Inferior parietal cortex (tissue), 1 donor: Measurements from ENCODE around the gene SUMO1.

Experiments
- DNase-seq: peaks from one replicate; pipeline ENCODE4 v3.0.0-alpha.2; 2016; ENCODE audit errors: extremely low spot score

The SUMO1 gene

DNA sequence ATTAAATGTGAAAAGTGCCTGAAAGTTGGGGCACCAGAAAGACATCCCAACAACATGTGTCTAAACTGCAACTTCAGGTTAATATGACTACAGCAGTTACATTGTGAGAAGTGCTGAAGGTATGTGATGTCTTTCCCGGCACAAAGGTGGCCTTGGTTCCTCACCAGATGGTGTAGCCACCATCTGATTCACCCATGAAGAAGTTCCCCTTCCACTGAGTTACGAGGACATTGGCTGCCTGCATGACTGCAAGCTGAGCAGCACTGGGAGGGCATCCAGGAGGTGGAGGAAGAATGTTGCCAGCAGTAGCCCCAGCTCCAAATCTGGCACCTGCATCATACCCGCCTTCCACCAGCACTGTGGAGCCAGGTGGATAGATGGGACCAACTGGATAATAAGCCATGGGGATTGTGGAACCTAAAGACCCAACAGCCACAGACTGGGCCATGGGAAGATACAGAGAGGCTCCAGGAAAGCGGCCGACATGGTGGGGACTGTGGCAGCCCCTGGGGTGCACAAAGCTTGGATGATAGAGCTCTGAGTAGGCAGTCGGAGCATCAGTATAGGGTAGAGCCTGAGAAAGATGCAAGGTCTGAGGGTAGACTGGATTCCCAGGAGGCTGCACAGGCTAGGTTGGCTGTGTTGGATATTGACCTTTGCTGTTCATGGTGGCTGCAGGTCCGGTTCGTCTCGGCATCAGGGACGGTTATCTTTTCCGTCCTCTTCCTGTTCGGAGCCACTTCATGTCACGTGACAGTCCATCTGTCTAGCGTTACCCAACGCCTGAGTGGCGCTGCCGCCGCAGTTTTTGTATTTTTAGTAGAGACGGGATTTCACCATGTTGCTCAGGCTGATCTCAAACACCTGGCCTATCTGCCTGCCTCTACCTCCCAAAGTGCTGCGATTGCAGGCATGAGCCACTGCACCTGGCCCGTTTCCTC is 36.9 kb downstream of the SUMO1 start:
- no peak for DNase-seq

DNA sequence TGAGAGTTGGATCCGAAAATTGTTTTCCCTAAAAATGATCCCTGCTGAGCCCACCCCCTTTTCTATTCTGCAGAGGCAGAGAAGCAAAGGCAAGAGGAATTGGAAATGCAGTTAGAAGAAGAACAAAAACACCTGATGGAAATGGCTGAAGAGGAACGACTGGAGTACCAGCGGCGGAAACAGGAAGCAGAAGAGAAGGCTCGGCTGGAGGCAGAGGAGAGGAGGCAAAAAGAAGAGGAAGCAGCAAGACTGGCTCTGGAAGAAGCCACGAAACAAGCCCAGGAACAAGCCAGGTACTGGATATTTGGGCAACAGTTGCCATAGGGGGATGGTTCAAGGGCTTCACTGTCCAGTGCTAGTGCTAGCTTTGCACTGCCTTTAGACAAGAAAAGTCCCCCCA is 41.7 kb downstream of the SUMO1 start:
- DNase-seq, result no peak

DNA sequence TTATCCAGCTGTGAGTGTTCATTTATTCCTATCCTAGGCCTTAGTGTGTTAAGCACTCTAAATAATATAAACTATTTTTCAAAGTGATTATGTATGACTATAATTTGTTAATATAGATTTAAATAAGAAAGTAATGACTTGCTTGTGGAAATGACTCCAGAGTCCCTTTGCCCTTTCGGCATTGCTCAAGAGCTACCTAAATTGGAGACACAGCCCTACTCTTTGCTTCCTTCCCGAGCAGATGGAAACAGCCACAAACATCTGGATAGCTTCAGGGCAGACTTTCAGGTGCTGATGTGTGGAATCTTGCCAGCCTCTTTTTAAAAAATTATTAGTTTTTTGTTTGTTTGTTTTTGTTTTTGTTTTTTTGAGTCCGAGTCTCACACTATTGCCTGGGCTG is 44.0 kb downstream of the SUMO1 start:
- DNase-seq, result no peak

DNA sequence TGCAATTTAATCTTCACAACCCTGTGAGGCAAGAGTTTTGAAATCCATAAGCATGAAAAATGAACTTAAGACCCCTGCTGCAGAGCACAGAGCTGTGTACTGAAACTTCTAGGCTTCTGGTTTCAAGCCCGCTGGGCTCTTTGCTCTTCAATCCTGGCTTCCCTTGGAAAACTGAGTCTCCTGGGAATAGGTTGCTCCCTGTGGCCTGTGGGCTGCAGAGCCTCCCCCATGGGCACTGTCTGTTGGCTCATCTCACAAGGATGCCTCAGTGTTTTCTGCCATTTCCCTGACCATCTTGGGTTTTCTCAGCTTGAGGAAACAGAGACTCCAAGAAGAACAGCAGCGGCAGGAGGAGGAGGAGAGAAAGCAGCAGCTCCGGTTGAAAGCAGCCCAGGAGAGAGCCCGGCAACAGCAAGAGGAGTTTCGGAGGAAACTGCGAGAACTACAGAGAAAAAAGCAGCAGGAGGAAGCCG is 44.5 kb downstream of the SUMO1 start:
- DNase-seq, result no peak

DNA sequence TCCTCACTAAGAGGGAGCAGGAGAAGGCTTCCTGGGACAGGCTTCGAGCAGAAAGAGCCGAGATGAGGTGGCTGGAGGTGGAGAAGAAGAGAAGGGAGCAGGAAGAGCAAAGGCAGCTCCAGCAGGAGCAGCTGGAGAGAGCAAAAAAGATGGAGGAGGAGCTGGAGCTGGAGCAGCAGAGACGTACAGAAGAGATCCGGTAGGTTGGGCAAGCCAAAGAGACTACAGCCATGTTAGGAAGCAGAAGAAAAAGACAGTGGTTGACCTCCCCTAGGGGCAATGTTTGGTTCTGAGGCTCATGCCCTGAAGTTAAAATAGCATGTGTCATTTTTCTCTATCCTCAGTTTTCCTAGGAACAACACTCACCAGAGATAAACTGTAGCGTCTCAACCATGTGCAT is 45.1 kb downstream of the SUMO1 start:
- DNase-seq, result no peak

DNA sequence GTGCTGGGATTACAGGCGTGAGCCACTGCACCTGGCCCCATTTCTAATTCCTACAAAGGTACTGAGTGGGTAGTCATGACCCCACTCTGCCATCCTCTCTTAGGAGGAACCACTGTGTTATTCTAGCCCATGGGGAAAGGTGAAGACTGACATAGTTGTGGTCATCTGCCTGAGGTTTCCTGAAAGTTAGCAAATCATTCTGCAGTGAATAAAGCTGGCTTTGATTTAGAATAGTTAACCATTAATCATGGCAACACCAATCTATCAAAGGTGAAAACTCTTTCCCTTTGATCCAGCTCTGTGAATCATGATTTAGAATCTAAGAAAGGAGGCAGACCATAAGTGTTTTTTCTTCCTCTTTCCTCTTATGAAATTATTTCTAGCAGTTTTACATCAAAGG is 50.8 kb downstream of the SUMO1 start:
- no peak for DNase-seq

DNA sequence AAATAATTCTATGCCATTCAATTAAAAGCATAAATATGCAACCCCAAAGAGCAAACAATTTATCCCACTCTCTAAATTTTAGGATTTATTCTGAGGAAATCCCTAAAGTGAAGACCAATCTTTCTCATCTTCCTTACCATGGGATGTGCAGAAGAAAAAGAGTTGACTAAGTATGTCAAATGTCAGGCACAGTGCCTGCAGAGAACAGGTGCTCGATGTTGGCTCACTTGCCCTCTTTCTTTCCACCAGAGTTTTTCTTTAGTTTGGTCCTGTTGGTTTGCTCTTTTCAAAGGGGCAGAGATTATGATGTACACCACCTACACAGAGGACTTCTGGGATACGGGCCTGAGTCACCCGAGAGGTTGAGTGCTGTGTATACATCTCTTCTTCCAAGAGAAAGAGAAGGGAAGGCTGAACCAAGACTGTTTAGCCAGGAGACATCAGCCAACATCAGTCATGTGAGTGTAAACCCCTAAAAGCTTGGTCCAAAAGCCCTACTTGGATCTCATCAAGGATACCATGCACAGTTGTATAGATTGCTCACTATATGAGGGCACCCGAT is 51.7 kb downstream of the SUMO1 start:
- no peak for DNase-seq

DNA sequence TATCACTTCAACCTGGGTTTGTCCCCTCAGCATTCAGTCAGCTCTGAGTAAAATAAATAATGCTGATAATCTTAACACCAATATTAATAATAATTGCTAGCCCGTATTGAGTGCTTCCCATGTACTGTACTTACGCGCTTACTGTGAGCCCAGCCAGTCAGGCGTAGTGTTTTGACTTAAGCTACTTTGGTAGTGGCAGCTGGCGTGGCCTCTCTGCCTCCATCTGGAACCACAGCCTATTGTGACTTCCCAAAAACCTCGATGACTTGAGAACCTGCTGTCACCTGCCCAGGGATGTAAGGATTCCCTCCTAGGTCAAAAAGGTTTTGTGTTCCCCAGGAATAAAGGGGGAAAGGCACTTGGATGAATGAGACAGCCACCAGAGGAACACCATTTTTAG is 53.2 kb downstream of the SUMO1 start:
- no peak for DNase-seq

DNA sequence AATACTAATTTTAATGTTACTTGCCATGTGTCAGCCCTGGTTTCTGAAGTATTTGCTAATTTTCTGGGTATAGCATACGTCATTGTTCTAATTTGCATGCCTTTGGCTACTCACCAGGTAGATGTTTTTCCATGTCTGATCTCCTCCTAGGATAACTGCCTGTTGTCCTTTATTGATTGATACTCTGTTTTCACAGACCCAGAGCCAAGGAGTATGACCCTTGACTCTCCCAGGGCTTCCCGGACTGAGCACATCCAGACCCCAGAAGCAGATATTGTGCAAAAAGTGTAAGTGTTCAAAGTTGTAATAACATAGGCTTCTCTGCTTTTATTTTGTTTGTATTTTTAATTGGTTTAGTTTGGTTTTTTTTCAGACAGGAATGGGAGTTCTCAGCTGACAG is 53.8 kb downstream of the SUMO1 start:
- DNase-seq, result no peak

DNA sequence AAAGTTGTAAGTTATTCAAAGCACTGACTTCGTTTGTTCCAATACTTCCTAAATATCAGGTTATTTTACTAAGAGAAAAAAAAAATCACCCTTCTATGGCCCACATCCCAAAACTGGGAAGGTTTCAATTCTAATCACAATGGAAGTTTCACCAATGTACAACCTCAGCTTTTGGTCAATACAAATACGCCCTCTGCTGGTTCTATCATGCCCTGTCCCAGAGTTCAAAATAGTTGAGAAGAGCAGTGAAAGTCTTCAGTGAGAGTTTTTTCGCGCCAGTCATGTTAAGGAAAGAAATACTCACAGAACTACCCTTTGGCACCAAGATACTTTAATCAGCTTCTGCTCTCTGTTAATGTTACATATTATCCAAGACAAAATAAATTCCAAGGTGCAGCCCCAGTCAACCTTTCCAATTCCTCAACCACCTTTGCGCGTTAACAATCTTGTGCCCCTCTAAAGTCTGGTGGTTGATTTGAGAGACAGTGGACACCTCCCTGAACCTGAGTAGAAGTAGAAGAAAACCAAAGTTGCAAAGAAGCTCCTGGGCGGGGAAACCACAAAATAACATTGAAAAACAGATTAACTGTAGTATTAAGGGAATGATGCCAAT is 59.9 kb downstream of the SUMO1 start:
- peak; percentile 91 for DNase-seq

DNA sequence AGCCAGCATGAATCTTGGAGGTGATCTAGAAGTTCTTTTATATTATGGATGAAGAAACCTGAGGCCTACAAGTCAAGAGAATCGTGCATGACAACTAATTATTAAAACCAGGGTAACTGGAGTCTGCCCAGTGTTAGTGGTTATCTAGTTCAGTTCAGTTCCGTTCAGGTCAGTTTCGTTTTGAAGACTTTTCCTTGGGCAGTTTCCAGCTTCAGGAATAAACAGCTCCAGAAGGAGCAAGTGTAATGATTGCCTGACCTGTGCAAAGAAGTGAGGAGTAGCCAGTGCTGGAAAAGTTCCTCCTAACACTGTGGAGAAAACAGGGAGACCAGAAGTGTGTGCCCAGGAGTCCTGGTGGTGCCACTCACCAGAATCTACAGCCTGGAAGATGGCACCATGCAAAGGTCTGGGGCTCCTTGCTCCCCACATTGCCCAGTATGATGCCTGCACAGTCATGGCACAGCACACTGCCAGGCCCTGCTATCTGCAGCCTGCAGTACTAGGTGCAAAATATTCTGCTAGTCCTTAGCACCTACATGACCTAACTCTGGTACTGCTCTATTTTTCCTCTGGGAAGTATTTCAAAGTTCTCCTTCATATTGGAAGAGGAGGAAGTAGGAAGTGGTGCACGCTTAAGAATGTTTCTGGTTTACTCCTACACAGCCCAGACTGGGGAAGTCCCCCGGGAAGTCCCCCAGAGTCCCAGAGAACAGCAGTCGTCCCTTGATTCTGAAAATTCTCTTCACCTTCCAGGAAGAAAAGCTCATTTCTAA is 65.8 kb downstream of the SUMO1 start:
- DNase-seq, result no peak

DNA sequence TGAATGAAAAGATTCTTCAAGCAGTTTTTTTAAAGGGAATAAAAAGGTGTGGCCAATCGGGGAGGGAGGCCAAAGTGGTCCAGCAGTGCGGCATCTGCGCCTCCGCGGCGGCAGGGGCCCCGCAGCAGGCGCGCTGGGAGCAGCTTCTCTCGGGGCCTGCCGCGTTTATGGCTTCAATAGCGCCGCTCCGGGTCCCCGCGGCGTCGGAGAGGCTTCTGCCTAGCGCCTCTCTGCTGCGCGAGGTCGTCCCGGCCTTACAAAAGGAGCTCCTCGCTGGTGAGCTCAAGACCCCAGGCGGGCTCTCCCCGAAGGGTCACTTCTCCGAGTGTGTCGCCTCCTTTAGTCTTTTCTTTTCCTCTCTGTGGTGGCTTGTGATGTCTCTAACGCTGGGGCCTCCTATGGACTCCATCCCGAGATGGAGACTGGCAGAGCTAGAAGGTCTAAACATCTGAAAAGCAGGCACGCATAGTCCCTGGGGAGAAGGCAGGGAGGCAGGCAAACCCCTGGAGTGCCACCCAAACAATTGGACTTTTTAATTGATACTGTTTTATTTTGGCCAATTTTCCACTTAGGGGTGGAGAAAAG is 67.1 kb downstream of the SUMO1 start:
- DNase-seq, result no peak

DNA sequence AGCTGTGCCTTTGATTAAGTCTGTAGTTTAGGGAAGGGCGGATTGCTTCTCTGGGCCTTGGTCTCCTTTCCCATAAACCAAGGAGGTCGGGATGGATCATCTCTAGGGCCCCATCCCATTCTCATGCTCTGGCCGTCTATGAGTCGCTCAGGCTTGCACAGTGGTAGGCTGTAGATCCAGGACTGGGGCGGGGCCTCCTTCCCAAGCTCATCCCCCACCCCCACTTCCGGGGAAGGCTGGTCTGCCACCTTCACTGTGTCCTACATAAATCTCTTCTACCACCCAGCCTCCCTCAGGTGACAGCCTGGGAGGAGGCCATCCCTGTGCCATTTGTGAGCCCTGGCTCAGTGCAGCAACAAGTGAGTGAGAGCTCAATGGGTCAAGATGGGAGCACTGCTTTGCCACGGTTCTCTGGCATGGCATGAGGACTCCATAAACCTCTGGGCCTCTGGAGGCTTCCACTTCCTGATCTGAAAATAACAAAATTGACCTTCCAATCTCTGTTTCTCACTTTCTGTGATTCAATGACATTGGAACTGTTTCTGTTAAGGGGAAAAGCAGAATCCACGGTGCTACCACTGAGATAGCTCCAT is 68.5 kb downstream of the SUMO1 start:
- DNase-seq, result no peak

DNA sequence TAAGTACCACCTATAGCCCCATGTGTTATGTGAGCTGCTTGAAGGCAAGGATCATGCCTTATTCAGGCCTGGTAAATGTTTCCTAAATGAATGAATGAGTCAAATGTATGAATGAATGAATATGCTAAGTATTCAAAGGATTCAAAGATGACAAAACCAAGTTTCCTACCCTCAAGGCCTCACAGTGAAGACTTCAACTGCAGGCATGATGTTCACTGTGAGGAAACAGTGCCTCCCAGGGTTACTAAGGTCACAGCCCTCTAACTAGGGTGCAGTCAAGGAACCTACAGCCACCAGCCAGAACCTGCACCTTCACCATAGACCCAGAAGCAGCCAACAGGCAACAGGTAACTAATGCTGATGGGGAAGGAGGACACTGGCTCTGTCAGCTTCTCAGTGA is 69.3 kb downstream of the SUMO1 start:
- no peak for DNase-seq

DNA sequence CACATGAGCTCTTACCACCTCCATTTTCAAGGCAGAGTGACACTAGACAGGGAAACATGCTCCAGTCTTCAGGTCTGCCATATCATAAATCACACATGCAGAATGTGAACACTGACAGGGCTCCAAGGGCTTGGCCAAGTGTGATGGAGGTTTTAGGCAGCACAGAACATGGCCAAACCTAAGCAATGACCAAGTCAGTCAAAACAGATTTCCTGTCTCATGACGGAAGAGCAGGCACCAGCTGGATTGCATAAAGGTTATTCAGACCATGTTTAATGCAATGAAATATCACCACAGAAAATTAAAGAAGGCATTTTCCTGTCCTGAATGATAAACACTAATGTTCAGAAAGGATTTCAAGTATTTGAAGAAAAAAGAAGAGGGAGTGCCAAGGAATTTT is 72.5 kb downstream of the SUMO1 start:
- no peak for DNase-seq

DNA sequence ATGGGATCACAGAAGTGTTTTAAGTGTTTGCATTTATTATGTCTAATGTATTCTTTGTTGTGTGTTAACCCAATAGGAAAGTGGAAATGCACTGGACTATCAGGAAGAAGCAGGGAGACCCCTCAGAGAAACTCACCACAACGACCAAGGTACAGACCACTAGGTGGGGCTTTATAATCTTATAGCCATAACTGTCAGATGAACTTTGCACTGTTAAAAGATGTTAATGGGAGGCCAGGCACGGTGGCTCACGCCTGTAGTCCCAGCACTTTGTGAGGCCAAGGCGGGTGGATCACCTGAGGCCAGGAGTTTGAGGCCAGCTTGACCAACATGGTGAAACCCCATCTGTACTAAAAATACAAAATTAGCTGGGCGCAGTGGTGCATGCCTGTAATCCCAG is 73.2 kb downstream of the SUMO1 start:
- DNase-seq, result no peak

DNA sequence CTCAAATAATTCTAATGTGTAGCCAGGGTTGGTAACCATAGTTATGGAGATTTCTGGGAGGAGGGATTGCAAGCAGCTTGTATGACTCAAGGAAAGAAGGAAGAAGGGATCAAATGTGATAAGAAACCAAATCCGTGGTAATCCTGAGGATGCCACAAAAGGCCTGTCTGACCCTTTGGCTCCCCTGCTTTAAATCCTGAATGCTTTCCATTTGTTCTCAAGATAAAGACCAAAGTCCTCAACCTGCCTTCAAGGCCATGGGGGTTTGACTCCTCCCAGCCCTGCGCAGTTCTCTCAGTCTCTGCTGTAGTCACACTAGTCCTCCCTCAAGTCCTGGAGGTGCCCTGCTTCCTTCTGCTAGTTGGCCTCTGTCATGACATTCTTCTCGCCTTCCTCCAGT is 74.0 kb downstream of the SUMO1 start:
- no peak for DNase-seq

DNA sequence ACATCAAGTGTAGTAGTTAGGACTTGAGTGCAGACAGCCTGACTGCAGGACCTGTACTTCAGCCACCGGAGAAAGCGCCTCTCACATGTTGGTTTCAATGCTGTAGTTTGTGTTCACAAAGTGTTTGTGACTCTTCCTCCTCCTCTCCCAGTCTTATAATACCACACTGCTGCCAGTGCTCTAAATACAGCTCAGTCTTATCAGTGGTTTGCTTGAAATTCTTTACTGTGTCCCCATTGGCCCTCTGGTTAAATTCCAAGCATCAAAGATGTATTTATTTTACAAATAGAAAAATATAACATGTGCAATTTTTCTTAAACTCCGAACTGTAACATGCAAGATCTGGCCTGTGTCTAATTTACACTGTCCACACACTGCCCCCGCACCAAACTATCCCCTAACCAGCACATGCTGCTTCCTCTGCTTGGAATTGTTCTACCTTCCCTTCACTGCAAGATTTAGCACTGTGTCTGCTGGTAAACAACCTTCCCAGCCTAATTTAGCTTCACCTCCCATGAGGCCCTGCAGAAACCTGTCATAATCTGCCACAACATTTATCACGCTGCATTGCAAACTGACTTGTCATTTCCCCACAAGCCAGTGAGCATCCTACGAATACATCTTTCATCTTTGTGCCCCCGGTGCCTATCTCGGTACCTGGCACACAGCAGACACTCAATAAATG is 77.1 kb downstream of the SUMO1 start:
- DNase-seq, result no peak

DNA sequence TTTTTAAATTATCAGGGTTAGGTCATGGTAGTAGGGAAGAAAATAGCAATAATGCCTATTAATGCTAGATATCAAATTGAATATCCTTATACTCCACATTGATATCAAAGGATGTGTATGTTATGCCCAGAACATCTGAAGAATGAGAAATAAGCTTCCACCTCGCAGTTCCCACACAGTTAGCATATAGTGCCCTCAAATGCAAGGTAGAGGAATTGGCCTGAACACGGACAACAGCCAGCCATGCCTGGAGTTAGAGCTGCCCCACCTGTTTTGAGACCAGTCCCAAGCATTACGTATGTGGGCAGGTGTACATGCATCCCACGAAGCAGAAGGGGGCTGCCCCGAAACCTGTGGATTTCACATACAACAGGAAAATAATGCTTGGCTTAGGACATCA is 79.6 kb downstream of the SUMO1 start:
- no peak for DNase-seq

DNA sequence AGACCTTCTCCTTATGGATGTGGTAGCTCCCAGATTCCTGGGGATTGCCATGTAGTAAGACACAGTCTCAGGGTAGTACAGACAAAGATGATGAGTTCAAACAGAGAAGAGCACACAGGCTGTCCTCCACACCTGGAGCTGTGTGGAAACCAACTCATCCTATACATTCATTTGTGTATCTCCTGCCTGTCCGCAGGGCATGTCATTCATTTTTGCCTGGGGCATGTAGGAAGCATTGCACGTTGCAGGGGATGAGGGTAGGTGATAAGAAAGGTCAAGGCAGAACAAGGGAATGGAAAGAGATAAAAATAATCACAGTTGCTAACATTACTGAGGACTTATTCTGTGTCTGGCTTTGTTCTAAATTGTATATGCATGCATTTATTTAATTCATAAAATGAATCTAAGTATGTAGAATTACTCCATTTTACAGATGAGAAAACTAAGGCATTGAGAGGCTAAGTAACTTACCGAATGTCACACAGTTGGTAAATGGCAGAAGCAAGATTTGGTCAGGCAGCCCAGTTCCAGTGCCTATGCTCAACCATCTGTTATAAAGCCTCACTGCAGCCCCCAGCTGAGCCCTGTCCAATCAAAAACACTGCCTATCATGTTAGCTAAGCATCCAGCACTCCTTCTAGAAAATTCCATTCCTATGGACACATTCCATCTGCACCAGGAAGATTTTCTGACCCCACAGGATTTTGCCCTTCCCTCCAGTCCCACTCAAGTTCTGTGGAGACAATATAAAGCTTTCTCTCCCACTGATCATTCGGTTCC is 81.0 kb downstream of the SUMO1 start:
- DNase-seq, result no peak
